K562 (cell line): Measurements from ENCODE around the gene YBEY.

Experiments
- ATF1 ChIP-seq, 2 experiments: fragments of 450-650 bp in 1 of 2; IDR thresholded peaks; 2 replicates each; pipeline ENCODE4 v1.6.1; 2016; ENCODE audit warnings: missing compliant biosample characterization in 1 of 2, missing genetic modification characterization in 1 of 2
- ETV6 ChIP-seq, 3 experiments: fragments of 150-350 bp in 1 of 3; sonication (generic) in 1 of 3; formaldehyde crosslinking in 1 of 3; IDR thresholded peaks; 2 replicates each; pipeline versions ENCODE4 v1.6.1 to v1.8.0; 2014 to 2022; ENCODE audit warnings: borderline replicate concordance in 2 of 3, low read depth in 2 of 3, antibody characterized with exemption in 1 of 3, low read length in 1 of 3, mild to moderate bottlenecking in 1 of 3, missing genetic modification reagents in 1 of 3
- JUN ChIP-seq, 2 experiments: sonication (generic) in 1 of 2; formaldehyde crosslinking in 1 of 2; IDR thresholded peaks; 2 replicates each; pipeline versions ENCODE4 v1.6.1 to v1.8.0; 2012 to 2022; ENCODE audit warnings: borderline replicate concordance in 2 of 2, mild to moderate bottlenecking in 2 of 2, improper control_type of control experiment in 1 of 2, low read depth in 1 of 2, low read length in 1 of 2, missing genetic modification reagents in 1 of 2
- POLR2A ChIP-seq: fragments of 450-650 bp; conservative IDR thresholded peaks from 2 replicates; pipeline ENCODE4 v1.6.1; 2016
- POLR2AphosphoS5 ChIP-seq: IDR thresholded peaks from 2 replicates; pipeline ENCODE4 v1.6.1; 2011; ENCODE audit warnings: mild to moderate bottlenecking, low read depth, low read length, moderate library complexity; ENCODE audit not compliant: control insufficient read depth, insufficient read depth
- SPI1 ChIP-seq: IDR thresholded peaks from 2 replicates; pipeline ENCODE4 v1.6.1; 2011; ENCODE audit warnings: low read depth, low read length, control low read depth, borderline replicate concordance
- ZBTB1 ChIP-seq: sonication (generic); formaldehyde crosslinking; IDR thresholded peaks from 2 replicates; pipeline ENCODE4 v1.8.1; 2023; ENCODE audit warnings: missing genetic modification reagents, low read depth, mild to moderate bottlenecking, borderline replicate concordance
- TF ChIP-seq, protein P1 (sequence below), 3 experiments: IDR thresholded peaks in 2 of 3; conservative IDR thresholded peaks in 1 of 3; 2 replicates each; pipeline ENCODE4 v1.5.1; 2011 to 2012; ENCODE audit warnings: low read length in 3 of 3, mild to moderate bottlenecking in 3 of 3, control low read depth in 2 of 3, improper control_type of control experiment in 1 of 3, inconsistent platforms in 1 of 3, low read depth in 1 of 3, mixed read lengths in 1 of 3, moderate library complexity in 1 of 3; ENCODE audit not compliant: insufficient read depth in 2 of 3

DNA sequence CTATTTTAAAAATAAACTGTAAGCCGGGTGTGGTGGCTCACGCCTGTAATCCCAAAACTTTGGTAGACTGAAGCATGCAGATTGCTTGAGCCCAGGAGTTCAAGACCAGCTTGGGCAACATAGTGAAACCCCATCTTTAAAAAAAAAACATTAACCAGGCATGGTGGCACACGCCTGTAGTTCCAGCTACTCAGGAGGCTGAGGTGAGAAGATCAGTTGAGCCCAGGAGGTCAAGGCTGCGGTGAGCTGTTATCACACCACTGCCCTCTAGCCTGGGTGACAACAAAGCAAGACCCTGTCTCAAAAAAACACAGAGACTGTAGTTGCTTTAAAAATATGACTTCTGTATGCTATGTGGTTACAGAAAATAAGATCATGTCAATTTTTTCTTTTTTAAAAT is 33.3 kb upstream of the YBEY start:
- TF ChIP-seq, protein P1, sequence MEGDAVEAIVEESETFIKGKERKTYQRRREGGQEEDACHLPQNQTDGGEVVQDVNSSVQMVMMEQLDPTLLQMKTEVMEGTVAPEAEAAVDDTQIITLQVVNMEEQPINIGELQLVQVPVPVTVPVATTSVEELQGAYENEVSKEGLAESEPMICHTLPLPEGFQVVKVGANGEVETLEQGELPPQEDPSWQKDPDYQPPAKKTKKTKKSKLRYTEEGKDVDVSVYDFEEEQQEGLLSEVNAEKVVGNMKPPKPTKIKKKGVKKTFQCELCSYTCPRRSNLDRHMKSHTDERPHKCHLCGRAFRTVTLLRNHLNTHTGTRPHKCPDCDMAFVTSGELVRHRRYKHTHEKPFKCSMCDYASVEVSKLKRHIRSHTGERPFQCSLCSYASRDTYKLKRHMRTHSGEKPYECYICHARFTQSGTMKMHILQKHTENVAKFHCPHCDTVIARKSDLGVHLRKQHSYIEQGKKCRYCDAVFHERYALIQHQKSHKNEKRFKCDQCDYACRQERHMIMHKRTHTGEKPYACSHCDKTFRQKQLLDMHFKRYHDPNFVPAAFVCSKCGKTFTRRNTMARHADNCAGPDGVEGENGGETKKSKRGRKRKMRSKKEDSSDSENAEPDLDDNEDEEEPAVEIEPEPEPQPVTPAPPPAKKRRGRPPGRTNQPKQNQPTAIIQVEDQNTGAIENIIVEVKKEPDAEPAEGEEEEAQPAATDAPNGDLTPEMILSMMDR (IDR thresholded peaks at IDR 0.05 in 2 of 3, conservative IDR thresholded peaks at IDR 0.05 in 1 of 3; ENCODE audit: insufficient read depth in 2 of 3, low read depth in 1 of 3, low read length in 3 of 3) = no peak
- TF ChIP-seq ZBTB1 (CRISPR knock-in tag) (no peak), ETV6 (IDR thresholded peaks at IDR 0.05; ENCODE audit: borderline replicate concordance in 1 of 2, low read depth in 2 of 2, low read length in 1 of 2) (no peak), ETV6 (CRISPR knock-in tag; IDR thresholded peaks at IDR 0.05; ENCODE audit: borderline replicate concordance) (no peak), ATF1 (CRISPR knock-in tag; IDR thresholded peaks at IDR 0.05) (no peak), ATF1 (tag; IDR thresholded peaks at IDR 0.05) (no peak), SPI1 (no peak), POLR2A (no peak), POLR2AphosphoS5 (no peak), JUN (IDR thresholded peaks at IDR 0.05; ENCODE audit: borderline replicate concordance, low read depth, low read length) (no peak), JUN (CRISPR knock-in tag; IDR thresholded peaks at IDR 0.05; ENCODE audit: borderline replicate concordance) (no peak)
